Fibroblast of upper back skin (primary cell): Measurements from ENCODE around the gene AUTS2.

Experiments used
- DNase-seq: peaks from one replicate; pipeline ENCODE4 v3.0.0-alpha.2; 2013

Gene AUTS2

DNA sequence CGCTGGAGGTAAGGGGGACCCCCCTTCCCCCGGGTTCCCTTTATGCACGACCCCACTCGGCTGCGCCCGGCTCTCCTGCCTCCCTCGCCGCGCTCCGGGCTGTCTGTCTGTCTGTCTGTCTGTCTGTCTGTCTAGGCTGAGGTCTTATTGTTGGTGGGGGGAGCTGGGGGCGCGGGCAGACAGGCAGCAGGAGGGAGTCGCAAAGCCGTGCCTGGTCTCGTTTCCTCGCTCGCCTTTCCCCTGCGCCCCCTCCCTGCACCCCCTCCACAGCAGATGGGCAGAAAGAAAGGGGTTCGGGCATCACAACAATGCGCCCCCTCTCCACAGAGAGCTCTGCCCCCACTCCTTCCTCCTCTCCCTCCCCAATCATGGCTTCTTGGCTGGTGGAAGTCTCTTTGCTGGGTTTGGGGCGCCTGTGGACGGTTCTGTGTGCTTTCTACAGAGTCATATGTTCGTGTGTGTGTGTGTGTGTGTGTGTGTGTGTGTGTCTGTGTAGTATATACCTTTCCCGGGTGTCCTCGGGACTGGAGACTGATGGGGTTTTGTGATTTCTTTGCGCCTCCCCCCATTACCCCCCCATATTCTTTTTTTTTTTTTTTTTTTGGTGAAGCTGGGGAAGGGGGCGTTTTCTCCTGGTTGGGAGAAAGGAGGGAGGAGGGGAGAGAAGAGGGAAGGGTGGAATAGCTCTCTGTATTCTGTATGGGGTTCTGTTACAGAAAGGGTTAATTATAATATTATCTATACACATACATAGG is 1.9 kb downstream of the AUTS2 start:
- DNase-seq, result peak; percentile 22

DNA sequence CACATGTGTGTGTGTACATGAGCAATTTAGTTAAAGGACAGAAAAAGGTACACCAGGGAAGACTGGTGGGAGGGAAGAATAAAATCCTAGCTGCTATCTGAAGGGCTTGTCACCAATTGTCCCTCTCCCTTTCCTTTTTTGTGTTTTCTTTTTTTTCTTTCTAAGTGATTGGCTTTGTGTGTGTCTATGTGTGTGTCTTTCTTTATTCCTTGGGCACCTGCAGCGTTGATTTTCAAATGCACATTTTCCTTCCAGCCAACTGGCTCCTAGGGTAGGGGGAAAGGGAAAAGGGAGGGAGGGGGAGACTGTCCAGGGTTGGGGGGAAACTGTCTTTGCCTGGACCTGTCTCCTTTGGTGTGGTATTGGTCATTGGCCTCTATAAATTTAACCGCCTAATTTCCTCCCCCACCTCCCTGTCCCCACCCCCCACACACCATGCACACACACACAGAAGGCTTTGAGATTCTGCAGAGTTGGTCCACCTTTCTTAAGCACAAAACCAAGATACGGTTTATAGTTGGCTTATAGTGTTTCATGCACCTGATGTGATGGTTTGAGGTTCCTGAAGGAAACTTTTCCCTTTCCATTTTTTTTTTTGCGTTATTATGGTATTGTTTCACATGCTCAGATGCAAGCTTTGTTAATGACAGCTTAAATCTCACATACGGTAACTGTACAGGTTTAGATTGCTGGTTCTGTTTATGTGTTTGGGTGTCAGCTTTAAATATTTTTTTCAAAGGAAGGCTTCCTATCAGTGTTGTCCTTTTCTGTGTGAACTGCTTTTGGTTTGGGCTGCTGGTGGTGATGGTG is 2.6 kb downstream of the AUTS2 start:
- DNase-seq, result no peak

GRCh38 chr7:69602522-69602921 is 4.2 kb downstream of the AUTS2 start:
- no peak for DNase-seq

GRCh38 chr7:69603351-69603750 is 5.1 kb downstream of the AUTS2 start:
- DNase-seq, result no peak

DNA sequence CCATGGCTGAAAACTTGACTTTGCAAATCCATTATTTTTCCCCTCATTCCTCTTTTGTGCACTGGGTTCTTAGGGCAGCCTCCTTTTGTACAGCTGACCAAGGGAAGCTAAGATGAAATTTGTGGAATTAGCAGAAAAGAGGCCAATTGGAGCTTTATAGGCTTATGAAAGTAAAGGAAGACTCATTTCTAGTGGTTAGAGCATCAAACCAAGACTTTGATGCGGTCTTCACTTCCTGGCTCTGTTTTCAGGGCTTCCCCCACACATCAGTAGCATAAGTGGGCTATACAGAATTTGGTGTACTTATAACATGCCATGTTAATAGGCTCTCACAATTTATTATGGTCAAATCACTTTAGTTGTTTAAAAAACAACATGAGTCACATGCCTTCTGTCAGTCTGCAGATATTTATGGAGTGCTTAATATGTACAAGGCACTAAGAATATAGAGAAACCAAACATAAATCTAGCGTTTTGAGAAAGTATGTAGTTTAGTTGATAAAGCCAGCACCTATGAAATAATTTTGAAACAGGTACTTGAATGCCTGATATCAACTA is 5.7 kb downstream of the AUTS2 start:
- no peak for DNase-seq

DNA sequence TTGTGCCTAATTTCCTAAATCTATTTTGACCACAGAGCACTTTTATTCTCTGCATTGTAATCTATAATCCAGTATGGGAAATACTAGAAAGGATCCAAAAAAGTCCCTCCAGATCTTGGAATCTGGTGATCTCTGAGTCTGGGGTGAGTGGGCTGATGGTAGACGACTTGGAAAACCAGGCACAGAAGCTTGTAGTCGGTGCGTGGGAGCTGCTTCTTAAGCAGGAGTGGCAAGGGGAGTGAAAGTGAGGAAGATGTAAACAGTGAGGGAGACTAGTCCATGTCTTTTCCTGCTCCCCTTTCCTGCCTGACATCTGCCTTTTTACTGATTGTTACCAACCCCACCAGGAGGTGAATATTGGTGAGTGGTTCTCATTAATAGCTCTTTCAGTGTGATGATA is 6.8 kb downstream of the AUTS2 start:
- no peak for DNase-seq

DNA sequence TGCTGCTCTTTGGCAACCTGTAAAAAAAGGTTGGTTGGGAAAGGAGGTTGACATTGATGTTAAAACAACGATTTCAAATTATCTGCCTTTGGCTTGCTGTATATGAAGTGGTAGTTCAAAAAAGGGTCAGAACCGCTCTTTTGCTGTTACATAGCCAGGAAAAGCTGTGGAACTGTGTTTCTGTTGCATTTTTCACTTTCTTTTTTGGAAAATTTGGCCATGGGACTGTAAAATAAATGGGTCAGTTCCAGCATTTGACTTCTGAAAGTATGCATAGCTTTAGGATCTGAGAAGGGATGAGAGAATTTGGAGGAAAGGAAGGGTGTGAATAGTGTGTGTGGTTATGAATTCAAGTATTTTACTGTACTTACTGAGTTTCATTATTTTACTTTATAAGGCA is 7.3 kb downstream of the AUTS2 start:
- DNase-seq, result no peak

GRCh38 chr7:69608049-69608448 is 9.8 kb downstream of the AUTS2 start:
- DNase-seq, result no peak

DNA sequence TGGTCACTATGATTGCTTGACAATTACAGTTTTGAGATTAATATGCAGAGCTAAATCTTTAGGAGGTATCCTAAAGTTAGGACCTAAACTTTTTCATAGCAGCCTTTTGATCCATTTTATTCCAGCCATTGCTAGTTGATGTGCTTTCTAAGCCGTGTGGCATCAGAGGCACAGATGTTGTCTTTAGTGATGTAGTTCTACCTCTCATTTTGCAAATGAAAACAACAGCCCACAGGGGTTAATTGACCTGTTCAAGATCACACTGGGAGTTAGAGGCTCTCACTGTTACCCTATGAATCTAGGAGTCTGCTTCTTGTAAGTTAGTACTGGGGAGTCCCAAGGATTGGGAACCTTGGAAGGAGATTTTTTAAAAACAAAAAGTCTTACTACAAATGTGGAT is 10.6 kb downstream of the AUTS2 start:
- DNase-seq, result no peak

DNA sequence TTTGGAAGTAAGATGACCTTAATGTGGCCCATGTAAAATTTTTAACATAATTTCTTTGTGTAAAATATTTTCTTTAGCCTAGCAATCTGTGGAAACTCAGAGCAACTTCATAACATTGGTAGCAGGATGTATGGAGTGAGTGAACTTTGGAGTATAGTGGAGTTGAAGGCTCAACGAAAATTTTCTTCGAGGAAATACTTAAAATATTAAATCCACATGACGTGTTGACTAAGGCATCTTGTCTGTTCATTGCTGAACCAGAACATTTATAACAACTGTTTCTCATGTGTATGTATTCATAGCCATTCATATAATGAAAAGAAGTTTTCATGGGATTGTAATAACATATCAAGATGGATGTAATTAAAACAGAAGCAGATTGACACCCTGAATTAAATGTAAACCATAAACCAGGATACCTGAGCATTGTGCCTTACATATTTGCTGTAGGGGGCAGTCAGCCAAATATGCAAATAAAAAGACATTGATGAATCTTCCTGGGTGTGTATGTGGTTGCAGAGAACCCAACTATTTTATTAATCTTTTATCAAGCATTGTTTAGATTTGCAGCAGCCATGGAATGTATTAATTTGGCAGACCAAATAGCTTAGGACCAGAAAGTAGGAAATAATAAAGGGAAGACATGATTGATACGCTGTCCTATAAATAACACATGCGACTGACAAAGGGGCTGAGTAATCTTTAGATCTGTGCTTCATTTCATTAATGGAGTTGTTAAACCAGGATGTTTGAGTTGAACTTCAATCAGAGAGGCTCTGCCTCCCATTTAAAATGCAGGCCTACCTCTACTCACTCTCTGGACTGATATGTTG is 11.5 kb downstream of the AUTS2 start:
- DNase-seq, result peak; percentile 67

- DNase-seq, result no peak
These were observed 12.3 kb downstream of the AUTS2 start for GRCh38 chr7:69610374-69611084.

GRCh38 chr7:69612981-69613380 is 14.7 kb downstream of the AUTS2 start:
- DNase-seq, result no peak

DNA sequence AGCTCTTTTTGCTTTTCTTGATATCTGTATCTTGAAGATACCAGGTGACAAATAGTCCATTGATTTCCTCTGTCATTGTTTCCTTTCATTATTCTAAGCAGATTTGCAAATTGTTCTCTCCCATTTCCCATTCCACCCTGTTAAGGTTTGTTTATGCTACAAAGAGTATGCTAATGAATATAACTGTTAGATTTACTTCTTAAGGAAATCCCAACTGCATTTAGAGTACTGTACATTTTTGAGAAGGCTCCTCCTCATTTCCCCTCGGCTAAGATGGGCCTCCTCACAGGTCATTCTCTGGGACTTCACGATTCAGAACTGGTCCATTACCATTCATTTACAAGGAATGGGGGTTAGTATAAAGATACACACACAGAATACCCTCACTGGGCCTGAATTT is 15.6 kb downstream of the AUTS2 start:
- DNase-seq, result no peak

DNA sequence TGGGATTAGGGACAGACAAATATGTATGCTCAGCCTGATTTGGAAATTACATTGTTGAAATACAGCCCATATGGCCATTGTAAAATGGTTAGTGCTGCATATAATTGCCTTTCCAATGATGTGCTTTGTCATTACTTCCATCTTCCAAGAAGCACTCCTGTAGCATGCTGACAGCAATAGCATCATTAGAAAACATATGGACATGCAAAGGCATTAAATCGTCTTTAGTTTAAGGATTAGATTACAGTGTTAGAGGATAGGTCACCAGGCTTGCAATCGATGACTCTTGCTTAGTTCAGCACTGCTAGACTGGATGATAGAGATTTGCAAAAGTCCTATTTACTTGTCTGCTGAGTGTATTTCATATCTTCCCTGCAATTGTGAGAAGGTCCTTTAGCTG is 17.4 kb downstream of the AUTS2 start:
- no peak for DNase-seq

GRCh38 chr7:69617364-69617763 is 19.1 kb downstream of the AUTS2 start:
- DNase-seq, result no peak

DNA sequence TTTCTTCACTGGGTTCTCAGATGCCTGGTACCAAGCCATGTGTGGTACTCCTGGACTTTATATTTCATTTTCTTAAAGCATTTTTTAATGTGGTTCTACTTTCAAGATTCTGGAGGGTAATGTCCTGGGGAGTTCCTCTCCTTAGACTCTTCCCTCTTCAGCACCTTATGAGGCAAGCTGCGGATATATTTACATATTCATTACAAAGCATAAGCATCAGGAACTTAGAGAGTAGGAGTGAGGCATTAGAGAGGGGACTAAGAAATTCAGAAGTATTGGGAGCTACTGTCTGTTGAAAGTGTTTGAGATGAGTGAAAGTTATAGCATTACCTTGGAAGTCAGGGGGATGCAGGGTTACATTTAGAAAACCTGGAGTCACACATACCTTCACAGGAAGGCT is 20.8 kb downstream of the AUTS2 start:
- no peak for DNase-seq

DNA sequence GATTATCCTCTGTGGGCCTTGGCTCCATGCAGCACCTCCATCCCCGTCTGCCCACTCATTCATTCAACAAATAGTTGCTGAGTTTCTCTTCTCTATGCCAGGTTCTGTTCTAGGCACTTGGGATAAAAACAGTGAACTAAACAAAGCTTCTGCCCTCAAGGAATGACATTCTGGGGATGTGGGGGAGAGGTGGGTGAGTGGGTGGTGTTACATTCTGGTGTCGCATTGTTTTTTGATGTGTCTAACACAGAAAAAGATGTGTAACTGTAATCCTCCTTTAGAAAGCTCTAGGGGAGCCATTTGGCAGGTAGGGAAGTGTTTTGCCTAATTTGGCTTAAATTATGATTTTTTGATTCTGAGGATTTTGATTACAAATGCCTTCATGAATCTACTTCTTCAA is 21.4 kb downstream of the AUTS2 start:
- DNase-seq, result no peak

GRCh38 chr7:69620063-69620462 is 21.8 kb downstream of the AUTS2 start:
- DNase-seq, result no peak

DNA sequence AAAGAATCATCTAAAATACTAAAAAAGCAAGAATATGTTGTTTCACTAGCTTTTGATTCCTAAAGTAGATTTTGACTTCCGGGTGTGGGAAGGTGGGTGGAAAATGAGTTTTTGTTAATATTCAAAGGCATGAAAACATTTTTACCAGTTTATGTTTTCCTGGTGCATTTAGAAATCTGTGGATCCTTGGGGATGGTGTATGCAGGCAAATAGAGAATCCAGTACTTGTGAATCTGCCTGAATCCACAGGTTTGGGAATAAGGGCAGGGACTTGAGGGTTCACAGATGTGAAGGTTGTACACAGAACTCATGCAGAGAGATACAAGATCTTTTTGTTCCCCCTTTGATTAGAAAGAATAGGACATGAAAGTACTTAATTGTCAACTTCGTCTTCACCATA is 22.4 kb downstream of the AUTS2 start:
- no peak for DNase-seq

- no peak for DNase-seq
These were observed 23.9 kb downstream of the AUTS2 start for GRCh38 chr7:69622014-69622835.

DNA sequence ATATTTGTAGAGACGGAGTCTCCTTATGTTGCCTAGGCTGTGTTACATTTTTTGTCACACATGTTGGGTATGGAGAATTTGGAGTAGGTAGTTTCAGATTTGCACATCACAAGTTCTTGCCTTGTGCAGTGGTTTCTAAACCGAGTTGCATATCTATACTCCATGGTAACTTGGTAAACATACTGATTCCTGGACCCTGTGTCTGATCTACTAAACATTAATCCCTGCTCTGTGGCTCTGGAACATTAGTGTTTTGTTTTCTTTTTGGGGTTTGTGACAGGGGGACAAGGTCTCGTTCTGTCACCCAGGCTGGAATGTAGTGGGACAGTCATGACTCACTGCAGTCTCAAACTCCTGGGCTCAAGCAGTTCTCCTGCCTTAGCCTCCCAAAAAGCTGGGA is 24.7 kb downstream of the AUTS2 start:
- no peak for DNase-seq
